HG03103 (cell line): Measurements from ENCODE around the gene STARD13.

Experiments used
- ATAC-seq: cut with Tn5 transposase; IDR thresholded peaks from one replicate; pipeline ENCODE4 v1.9.1; 2021; ENCODE audit warnings: low read depth; ENCODE audit not compliant: unreplicated experiment

STARD13 gene

DNA sequence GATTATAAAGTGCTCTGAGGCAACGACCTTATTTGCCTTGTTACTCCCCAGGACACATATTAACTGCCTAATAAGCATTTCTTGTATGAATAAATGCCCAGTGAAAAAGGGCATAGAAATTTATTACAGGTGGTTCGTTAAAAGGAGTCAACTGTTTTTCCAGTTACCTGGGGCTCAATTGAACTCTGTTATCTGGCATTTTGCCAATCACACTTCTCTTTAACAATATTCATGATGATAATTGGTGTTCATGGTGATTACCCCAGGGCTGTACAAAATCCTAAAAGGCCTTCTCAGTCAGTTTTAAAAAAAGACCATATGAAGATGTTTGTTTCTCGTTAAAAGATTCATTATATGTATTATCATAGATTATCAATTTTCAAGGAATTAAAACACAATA is 212.2 kb downstream of the STARD13 start:
- ATAC-seq = no peak

DNA sequence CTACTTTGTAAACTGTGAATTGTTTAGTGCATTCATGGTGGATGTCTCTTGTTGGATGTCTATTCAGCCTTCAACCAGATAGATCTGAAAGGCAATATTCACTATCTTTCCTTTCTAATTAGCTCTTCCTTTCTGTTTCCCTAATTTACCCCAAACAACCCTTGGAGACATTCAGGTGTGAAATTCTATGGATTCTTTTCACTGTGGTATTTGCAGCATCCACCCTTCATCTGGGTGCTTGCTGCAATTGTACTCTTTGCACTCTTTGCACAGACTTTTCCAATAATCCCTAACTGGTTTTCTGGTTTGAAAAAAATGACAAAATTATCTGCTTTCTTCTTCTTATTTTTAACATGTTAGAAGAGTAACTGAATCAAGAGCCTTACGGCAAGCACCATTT is 212.8 kb downstream of the STARD13 start:
- no peak for ATAC-seq

DNA sequence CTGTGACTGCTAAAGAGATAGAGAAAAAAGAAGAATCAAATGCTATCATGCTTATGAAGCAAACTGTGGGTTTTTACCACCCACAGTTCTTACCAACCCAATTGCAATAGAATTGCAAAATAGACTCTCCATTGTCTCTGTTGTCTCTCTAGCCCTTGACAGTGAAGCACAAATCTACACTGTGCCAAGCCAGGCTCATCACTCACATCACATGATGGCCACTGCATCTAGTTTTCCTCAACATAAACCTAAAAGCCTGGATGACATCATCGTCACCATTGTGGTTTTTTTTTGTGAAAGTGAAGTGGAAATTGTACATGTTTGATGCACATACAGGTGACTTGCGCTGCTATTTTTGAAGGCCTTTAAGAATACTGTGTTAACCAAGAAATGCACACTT is 213.3 kb downstream of the STARD13 start:
- no peak for ATAC-seq

DNA sequence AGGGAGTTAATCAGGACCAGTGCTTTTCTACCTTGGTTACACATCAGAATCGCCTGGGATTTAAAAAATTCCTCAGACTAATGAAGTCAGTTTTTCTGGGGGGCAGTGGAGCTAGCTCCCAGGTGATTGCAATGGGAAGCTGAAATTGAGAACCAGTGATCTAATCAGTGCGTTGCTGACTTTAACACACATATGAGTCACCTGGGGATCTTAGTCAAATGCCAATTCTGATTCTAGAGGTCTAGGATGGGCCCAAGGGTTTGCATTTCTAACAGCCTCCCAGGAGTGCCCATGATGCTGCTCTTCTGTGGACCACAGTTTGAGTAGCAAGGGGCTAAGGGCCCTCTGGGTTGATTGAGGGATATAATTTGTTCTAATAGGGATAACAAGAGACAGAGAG is 214.8 kb downstream of the STARD13 start:
- ATAC-seq = no peak

DNA sequence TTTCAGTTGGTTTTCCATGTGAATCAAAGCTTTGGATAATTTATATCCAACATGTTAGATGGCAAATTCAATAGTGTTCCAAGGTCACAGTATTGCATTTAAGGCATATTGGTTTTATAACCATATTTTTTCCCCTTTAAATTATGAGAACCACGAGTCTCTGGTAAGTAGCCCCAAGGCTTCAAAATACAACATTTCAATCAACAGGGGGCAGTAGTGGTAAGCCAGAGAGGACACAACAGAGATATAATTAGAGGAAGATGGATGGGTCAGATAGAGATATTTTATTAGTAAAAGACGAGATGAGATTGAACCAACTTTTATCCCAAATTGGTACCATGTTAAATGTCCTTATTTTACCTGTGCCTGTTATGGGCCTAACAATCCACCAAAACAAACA is 216.2 kb downstream of the STARD13 start:
- no peak for ATAC-seq

DNA sequence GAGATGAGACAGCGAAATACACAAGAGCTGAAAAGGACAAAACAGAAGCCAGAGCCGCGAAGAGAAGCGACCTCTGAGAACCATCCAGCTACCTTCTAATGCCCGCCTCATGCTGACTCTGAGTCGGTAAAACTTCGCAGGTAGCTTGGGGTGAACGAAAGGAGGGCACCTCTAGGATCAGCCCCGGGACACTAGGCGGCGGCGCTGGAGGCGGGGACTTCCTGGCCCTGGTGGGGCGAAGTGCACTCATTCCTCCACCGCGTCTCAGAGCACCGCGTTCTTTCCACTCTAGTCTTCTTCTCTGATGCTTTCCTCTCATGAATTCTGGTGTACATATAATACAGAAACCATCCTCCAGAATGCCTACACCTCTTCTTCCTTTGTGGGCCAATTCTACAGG is 219.2 kb downstream of the STARD13 start:
- no peak for ATAC-seq

DNA sequence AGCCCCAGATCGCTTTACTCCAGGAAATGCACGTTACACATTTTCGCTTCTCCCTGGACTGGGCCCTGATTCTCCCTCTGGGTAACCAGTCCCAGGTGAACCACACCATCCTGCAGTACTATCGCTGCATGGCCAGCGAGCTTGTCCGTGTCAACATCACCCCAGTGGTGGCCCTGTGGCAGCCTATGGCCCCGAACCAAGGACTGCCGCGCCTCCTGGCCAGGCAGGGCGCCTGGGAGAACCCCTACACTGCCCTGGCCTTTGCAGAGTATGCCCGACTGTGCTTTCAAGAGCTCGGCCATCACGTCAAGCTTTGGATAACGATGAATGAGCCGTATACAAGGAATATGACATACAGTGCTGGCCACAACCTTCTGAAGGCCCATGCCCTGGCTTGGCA is 224.7 kb downstream of the STARD13 start:
- no peak for ATAC-seq

DNA sequence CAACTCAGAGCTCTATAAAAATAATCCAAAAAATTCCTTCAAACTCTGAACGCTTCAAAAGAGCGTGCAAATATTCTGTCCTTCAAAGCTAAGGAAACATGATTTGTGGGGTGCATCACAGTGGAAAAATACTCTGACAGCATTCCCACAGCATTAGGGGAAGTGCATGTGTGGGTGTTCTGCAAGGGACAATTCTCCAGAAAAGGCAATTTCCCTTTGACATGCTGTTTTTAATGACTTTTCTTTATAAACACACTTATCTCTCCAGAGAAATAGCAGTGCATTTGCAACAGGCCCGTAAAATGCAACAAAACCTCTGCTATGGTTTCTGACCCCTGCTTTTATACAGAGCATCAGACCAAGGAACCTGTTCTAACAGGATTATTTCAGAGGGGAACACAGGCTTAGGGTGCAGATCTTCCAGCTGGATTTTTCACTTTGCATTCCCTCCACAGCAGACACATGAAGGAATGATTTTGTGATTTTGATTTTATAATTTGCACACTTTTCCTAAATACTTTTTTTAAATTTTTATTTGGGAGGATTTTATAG is 226.7 kb downstream of the STARD13 start:
- ATAC-seq = no peak

DNA sequence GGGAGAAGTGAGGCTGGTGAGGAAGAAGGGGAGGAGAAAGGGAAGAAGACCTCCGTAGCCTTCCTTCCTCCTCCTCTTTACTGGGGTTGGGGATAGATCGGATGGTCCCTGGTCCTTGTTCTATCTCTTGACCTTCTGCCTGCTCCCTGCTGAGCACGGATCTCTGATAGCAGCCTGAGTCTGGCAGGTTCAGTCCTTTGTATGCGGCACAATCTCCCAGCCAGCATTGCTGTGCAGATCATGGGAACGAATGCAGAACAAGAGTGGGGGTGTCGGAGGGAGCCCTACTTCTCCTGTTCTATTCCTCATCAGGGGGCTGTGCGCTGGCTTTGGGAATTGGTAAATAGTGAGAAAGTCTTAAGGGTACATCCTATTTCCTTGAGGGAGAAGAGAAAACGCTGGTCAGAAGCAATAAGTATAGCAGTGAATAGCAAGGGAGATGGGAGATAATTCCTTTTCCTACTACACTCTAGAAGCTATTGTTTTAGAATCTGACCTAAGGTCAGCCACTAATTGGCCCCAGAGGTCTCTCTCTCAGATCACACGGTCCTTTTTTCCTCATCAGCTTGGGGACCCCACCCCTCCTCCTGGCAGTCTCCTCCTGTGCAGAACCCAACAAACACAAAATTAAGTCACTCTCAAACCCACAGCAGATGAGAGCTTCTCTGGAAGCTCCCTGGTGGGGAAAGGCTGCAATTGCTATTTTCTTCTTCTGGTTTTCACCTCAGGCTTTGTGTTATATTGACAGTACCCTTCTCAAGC is 228.4 kb downstream of the STARD13 start:
- no peak for ATAC-seq

DNA sequence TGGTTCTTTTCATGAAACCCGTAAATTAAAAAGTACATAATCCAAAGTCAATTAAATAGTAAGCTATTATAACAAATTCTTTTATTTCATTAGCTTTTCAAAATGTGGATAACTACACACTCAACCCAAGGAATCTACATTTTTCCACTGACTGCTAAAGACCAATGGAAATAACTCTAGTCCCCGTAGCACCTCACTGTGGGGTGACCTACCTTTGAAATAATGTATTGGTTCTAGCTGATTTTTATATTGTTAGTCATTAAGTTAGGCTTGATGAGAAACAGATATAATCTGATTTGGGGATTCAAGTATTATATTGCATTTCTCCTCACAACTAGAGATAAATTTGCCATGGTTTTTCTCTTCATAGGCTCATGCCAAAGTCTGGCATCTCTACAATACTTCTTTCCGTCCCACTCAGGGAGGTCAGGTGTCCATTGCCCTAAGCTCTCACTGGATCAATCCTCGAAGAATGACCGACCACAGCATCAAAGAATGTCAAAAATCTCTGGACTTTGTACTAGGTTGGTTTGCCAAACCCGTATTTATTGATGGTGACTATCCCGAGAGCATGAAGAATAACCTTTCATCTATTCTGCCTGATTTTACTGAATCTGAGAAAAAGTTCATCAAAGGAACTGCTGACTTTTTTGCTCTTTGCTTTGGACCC is 232.0 kb downstream of the STARD13 start:
- ATAC-seq = no peak
